GM19455 (cell line): ENCODE data around the gene ADCY7.
"Not testable (repeated sequence)": the region's sequence is repeated elsewhere in the genome, so short reads cannot be mapped to it uniquely, and the experiment has no call there.

ENCODE experiments used
- ATAC-seq: cut with Tn5 transposase; IDR thresholded peaks from one replicate; pipeline ENCODE4 v1.9.1; 2021; ENCODE audit not compliant: unreplicated experiment

Gene ADCY7

DNA sequence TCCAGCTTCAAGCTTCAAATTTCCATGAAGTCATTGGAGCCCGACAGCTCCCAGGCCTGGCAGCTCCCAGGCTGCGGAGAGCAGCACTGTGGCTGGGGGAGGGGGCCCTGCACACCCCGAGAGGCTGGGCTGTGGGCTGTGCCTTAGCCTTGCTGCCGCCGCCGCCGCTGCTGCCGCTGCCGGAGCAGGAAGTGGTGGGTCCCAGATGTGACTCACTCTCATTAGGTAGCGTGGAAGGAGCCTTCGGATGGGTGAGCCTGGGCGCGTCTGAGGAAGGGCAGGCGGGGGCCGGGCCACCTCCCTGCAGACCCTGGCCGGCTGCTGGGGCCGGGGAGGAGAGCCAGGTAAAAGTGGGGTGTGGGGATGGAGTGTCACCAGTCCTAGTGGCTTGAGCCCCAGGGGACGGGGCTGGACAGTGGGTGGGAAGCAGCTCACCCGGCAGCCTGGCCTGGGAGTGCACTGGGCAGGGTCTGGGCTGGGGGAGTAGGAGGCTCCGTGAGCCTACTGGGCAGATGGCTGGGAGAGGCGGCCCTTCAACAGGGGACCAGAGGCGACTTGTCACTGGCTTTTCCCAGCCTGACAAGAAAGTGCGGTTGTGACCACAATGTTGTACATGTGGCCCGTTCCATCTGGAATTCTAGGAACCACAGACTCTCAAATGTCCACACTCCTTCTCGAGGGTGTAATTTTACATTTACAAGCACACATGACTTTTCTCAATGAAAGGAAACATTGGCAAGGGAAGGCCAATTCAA, at the start of gene ADCY7:
Gene ADCY7 (plus strand): TSS at position 215 of the 755 bp plus-strand sequence. CDS start 21,629 bp downstream, outside the sequence.
- ATAC-seq, result peak; percentile 78

- no peak for ATAC-seq
Measured at GRCh38 chr16:50219402-50219975, 46.9 kb upstream of the ADCY7 start.

GRCh38 chr16:50224286-50224685, 42.1 kb upstream of the ADCY7 start:
- no peak for ATAC-seq

DNA sequence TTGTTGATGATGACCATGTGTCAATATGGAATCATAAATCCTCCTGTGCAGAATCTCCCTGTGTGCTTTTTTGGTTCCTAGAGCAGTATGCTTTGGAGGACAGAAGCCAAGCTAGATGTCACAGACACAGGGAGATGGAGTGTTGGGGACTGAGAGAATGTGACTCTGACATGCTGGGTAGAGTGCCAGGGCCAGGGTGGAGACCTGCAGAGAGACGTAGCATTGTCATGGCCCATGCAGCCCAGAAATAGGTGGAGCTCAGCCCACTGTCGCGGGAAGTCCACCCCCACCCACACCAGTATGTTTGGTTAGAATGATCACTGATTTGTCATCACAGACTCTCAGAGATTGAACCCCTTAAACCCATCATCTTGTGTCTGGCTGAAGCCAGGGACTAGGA, 39.2 kb upstream of the ADCY7 start:
- ATAC-seq, result no peak

DNA sequence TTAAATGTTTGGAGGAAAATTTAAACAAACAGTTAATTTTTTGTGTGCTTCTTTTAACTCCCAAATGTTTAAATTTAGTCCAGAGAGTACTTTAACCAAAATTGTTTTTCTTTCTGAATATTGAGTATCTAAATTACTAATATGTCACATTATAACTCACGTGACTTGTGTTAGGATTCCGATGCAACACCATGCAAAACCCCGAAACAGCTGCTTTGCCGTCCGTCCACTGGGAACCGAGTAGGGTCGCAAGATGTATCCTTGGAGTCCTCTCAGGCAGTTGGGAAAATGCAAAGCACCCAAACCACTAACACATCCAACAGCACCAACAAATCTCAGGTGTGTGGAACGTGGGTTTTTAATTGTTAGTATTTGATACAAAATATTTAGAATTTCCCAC, 38.7 kb upstream of the ADCY7 start:
- ATAC-seq, result no peak

DNA sequence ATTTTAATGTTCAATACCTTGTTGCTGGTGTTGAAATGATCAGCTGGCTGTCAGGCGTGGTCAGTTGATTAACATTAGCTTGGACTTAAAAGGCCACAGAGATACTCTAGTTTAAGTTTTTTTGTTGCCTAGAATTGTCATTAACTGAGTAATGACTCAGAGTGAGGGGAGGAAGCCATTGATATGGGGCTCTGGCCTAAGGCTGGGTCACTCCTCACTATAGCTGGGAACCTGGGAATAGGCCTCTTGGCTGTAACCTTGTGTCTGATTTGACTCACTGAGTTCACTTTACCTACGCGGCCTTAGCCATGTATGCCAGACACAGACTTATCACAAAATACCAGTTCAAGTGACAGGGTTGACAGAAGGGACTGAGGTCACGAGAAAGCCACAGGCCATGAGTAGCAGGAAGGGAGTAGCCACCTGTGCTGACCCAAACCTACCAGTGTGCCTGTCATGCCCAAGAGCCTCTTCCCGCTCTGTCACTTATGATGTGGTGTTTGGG, 37.9 kb upstream of the ADCY7 start:
- no peak for ATAC-seq

DNA sequence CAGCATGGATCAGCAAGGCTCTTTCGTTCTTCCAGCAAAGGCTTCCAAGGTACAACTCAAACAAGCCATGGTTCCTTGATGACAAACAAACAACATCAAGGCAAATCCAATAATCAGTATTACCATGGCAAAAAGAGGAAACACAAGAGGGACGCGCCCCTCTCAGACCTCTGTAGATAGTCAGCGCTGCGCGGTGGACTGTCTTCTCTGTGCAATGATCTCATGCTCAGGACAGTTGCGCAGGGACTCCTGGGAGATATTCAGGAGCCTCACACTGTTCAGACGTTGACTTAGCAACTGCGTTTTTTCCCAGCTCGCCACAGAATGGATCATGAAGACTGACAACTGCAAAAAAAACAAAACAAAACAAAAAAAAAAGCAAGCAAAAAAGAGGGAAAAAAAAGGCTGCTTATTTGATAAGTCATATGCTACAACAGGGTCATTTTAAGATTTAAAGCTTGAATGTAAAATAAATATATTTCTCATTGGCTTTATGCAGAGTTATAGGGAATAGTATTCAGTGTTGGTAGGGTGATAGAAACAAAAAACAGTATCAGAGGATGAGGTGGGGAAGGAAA, 37.1 kb upstream of the ADCY7 start:
- no peak for ATAC-seq

DNA sequence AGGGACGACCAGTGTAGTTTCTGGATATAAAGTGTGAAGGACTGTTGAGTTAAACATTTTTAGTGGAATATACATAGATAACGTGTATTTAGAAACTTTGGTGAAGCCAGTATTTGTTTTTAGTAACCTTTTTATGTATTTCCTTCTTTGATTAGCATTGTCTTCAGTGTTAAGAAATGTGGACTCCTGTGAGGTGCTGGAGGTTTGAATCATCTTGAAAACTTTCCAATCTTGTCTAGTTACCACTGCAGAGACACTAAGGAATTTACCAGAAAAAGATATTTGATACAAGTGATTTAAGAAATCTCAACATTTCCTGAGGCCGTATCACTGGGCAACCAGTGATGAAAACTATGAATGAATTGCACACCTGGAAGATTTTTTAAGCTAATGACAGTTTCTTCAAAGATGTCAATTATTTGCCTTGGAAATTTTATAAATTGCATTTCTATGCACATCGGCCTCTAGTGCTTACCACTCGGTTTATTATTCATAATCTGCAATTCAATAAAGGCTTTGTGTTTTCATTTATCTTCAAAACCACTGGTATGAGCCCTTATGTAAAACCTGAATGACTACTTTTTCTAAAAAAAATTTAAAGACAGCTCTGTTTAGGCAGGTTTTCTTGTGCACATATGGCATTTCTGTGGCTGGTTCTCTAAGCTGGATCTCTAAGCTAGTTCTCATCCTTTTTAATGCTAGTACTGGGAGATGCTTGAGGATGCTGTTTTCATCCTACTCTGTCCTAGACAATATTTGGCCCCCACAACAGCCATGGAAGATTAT, 31.4 kb upstream of the ADCY7 start:
- no peak for ATAC-seq

GRCh38 chr16:50235581-50235980, 30.8 kb upstream of the ADCY7 start:
- no peak for ATAC-seq

GRCh38 chr16:50238314-50238713, 28.0 kb upstream of the ADCY7 start:
- ATAC-seq, result no peak

GRCh38 chr16:50238868-50239301, 27.5 kb upstream of the ADCY7 start:
- no peak for ATAC-seq

- ATAC-seq, result not testable (repeated sequence)
Measured at GRCh38 chr16:50243024-50243423, 23.3 kb upstream of the ADCY7 start.

DNA sequence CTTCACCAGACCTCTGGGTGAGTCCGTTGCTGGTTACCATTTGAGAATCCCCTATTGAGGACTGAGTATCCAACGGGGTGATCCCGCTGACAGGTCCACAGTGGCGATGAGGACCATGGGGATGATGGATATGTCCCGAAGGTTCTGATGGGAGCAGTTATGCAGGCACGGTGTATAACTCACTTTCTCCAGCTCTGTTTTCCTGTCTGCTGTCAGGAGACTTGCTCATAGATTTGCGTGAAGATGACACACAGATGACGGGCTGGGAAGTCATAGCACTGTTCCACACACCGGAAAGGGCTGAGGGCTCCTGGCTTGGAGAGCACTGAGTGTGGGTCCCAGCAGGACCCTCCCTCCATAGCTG, 22.2 kb upstream of the ADCY7 start:
- ATAC-seq, result no peak

GRCh38 chr16:50244504-50245416, 21.6 kb upstream of the ADCY7 start:
- ATAC-seq, result no peak

- peak; percentile 79 for ATAC-seq
Measured at GRCh38 chr16:50245417-50246298, 20.7 kb upstream of the ADCY7 start.

DNA sequence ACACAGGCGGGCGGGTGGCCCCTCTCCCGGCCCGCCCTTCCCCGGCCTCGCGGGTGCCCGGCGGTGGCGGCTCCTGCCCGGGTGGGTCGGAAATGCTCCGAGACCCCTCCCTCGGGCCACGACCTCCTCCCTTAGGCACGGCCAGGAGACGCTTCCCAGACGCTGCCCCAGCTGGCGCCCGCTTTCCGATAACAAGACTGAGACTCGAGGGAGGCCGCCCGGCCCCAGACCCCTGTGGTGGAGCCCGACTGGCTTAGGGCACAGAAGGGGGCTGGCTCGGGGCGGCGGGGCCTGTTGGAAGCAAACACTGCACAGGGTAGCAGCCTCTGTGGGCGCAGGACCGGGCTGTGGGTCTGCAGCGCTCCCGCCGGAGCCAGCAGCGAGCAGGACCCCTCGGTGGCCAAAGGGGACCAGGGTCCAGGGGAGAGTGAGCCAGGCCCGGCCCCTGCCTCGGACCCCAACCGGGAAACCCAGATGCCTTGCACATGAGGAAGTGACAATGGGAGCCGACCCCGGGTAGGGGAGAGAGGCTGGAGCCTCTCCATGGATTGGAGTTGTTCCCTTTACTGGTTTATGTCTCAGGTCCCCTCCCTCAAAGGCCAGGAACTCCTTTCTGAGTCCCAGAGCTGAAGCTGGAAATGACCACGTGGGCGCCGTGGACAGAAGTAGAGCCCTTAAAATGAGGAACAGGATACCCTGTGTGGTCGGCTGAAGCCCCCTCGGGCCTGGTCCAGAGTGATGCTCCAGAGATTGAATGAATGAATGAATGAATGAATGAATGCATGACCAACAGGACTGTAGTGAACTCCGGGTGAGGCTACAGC, 19.8 kb upstream of the ADCY7 start:
- ATAC-seq, result peak; percentile 20

- no peak for ATAC-seq
Measured at GRCh38 chr16:50247123-50247905, 19.0 kb upstream of the ADCY7 start.
